Cardiac muscle cell (in vitro differentiated cells and primary cell): ENCODE data around the gene FRMPD2. TPM values are rescaled to one million over a fixed set of nuclear protein-coding genes. Genes with fewer than 3 reads are reported as not detected.

ENCODE experiments used
- DNase-seq, 2 donors: peaks; one replicate each; pipeline versions ENCODE4 v3.0.0 to v3.0.0-alpha.2; 2010 to 2017; ENCODE audit warnings: low read depth in 1 of 2, low spot score in 1 of 2
- H3K27ac ChIP-seq: fragments of 200-600 bp; sonication (generic); 2 replicates; pipeline ENCODE4 v1.5.1; 2016
- H3K27me3 ChIP-seq: fragments of 200-600 bp; sonication (generic); 2 replicates; pipeline ENCODE4 v1.6.0; 2016; ENCODE audit warnings: control low read depth
- H3K36me3 ChIP-seq: fragments of 200-600 bp; sonication (generic); 2 replicates; pipeline ENCODE4 v1.5.1; 2016; ENCODE audit warnings: control low read depth
- H3K4me1 ChIP-seq: fragments of 200-600 bp; sonication (generic); 2 replicates; pipeline ENCODE4 v1.8.1; 2017; ENCODE audit warnings: low read depth, mild to moderate bottlenecking, mixed run types
- H3K4me3 ChIP-seq: fragments of 200-600 bp; sonication (generic); 2 replicates; pipeline ENCODE4 v1.5.1; 2016; ENCODE audit warnings: mild to moderate bottlenecking
- H3K9me3 ChIP-seq: fragments of 200-600 bp; sonication (generic); 2 replicates; pipeline ENCODE4 v1.5.1; 2017; ENCODE audit warnings: low read depth, mild to moderate bottlenecking, control low read depth
- polyA plus RNA-seq: library from polyadenylated mRNA; unstranded; fragments of >200 nt; fragmentation: Nextera tagmentation; extraction: Ambion mirVana; gene quantifications from 2 replicates; pipeline ENCODE4 v1.2.1, GENCODE V29; 2016
- total RNA-seq: library from RNA; depleted of rRNA; stranded (reverse); fragments of >200 nt; gene quantifications from 2 replicates; pipeline ENCODE4 v1.2.3, GENCODE V29; 2016
- TF ChIP-seq, protein P1 (sequence below): IDR thresholded peaks from 2 replicates; pipeline ENCODE4 v1.5.1; 2012; ENCODE audit warnings: low read depth, mild to moderate bottlenecking, low read length

FRMPD2 gene
- total and polyA plus RNA-seq, 2 experiments from 2014 or later = 2.3 to 3.0 TPM

DNA sequence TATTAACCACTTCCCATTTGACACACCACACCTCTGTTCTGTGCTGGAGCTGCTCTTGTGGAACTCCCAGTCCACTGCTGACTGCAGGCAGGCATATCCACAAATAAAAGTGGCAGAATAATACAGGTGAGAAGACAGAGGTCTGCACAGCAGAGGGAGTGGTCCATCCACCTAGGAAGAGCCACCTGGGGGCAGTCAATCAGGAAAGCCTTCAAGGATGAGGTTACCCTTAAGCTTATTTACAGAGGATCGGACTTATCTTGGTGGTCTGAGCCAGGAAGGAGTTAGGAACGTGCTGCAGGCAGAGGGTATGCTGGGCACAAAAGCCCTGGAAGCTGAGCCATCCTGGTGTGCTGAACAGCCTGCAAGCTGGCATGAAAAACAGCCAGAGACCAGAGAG, 78.7 kb downstream of the FRMPD2 start:
- Histone ChIP-seq H3K4me1 (no peaks in the 10 kb centered on the region), H3K4me3 (no peak overlapping the region), H3K9me3 (no peaks in the 10 kb centered on the region), H3K27me3 (no peaks in the 10 kb centered on the region), H3K36me3 (no peaks in the 10 kb centered on the region), H3K27ac (no peak overlapping the region)
- DNase-seq = no peak
- TF ChIP-seq, protein P1, sequence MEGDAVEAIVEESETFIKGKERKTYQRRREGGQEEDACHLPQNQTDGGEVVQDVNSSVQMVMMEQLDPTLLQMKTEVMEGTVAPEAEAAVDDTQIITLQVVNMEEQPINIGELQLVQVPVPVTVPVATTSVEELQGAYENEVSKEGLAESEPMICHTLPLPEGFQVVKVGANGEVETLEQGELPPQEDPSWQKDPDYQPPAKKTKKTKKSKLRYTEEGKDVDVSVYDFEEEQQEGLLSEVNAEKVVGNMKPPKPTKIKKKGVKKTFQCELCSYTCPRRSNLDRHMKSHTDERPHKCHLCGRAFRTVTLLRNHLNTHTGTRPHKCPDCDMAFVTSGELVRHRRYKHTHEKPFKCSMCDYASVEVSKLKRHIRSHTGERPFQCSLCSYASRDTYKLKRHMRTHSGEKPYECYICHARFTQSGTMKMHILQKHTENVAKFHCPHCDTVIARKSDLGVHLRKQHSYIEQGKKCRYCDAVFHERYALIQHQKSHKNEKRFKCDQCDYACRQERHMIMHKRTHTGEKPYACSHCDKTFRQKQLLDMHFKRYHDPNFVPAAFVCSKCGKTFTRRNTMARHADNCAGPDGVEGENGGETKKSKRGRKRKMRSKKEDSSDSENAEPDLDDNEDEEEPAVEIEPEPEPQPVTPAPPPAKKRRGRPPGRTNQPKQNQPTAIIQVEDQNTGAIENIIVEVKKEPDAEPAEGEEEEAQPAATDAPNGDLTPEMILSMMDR = no peak

DNA sequence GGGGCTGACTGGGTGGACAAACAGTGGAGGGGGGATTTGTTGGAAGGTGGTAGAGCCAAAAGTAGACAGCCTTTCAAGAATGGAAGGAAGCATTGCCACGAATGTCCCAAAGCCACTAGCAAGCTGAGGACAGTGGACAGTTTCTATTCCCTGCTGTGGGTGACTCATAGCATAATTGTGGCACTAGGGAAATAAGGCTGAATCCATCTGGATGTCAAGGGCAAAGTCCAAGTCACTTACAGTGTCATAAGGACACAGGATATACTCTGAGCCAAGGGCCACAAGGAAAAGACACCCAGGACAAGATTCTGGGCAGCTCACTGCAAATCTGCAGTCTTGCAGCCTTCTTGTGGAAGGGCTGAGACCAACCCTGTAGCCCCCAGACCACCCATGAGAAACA, 79.7 kb downstream of the FRMPD2 start:
- Histone ChIP-seq H3K9me3 (no peaks in the 10 kb centered on the region), H3K36me3 (no peaks in the 10 kb centered on the region), H3K4me3 (no peak overlapping the region), H3K27me3 (no peaks in the 10 kb centered on the region), H3K27ac (no peak overlapping the region), H3K4me1 (no peaks in the 10 kb centered on the region)
- TF ChIP-seq, protein P1 = no peak
- no peak for DNase-seq

DNA sequence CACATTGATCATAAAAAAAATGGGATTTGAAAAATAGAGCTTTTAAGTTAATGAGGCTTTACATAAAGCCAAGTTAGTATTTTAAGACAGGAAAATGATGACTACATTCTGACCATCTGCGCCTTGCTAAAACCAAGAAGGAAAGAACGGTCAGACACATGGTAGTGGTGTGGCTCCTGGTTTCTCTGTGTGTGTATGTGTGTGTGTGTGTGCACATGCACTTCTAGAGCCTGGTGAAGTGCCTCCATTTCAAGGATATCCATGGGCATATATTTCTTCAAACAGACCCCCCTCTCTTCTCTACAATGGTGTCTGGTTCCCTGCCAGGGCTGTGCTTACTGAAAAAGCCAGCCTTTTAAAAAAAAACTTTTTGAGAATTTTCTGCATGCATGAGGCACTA, 80.9 kb downstream of the FRMPD2 start:
- no peaks in the 10 kb centered on the region for H3K27me3 ChIP-seq
- DNase-seq = no peak
- H3K4me1 ChIP-seq = no peaks in the 10 kb centered on the region
- H3K4me3 ChIP-seq = no peak overlapping the region
- H3K27ac ChIP-seq = no peak overlapping the region
- TF ChIP-seq, protein P1 = no peak
- H3K9me3 ChIP-seq = no peaks in the 10 kb centered on the region
- no peaks in the 10 kb centered on the region for H3K36me3 ChIP-seq

DNA sequence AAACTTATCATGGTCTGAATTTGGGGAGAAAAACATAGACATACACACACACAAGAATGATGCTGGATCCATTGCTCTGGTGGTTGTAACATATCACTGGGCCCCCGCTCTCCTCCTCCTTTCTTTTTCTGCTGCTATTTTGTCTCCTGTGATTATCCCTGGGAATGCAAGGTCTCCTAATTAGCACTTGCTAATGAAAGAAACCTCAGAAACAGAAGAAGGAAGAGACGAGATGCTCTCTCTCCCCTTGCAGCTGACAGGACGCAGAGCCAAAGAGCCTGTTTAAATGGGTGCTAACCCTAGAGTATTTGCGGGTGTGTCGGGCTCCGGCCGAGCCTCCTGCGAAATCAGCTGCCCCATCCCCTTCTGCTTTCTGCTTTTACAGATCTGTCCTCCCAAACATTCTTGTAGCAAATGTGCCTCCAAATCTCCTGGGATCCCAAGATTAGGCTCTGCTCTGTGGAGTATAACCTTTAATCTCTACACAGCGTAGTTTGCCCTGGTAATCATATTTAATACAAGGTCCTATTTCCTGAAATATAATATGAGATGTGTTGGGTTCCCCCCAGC, 81.5 kb downstream of the FRMPD2 start:
- no peaks in the 10 kb centered on the region for H3K4me1 ChIP-seq
- TF ChIP-seq, protein P1 = no peak
- no peak overlapping the region for H3K27ac ChIP-seq
- no peak overlapping the region for H3K4me3 ChIP-seq
- H3K9me3 ChIP-seq = no peaks in the 10 kb centered on the region
- no peaks in the 10 kb centered on the region for H3K36me3 ChIP-seq
- no peaks in the 10 kb centered on the region for H3K27me3 ChIP-seq
- DNase-seq = no peak

DNA sequence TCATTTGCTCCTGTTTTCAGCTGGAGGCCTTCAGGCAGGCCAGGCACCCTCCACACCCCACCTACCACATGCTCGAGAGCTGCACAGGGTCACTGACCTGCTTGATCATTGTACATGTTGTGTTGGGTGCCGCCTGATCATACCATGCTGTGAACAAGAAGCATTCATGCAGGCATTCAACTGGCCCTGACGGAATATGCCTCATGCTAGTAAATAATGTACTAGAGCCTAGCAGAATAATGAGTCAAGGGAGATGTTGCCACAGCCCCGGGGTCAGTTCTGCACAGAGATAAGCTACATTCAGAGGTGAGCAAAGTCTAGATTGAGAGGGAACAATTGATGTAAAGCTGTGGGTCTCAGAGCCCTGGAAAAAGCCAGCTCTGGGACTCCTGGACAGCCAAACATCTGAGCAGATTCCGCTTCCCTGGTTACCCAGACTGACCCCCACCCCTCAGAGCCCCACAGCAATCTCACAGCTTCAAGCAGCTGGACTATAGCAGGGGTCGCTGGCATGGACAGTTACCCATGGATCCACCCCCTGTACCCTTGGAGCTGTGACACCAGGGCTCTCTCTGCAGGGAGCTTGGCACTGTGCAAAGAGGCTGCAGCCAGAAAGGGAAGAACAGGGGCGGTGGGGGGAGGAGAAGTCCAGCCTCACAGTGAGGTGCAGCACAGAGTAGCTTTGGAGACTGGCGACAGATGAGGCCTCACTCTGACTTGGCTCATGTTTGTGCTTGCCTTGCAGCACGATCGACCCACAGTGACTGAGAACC, 86.6 kb downstream of the FRMPD2 start:
- DNase-seq = no peak
- TF ChIP-seq, protein P1 = no peak
- Histone ChIP-seq H3K27ac (no peak overlapping the region), H3K4me1 (no peaks in the 10 kb centered on the region), H3K9me3 (no peaks in the 10 kb centered on the region), H3K4me3 (no peak overlapping the region), H3K27me3 (no peaks in the 10 kb centered on the region), H3K36me3 (no peaks in the 10 kb centered on the region)
